Mononuclear cell (primary cell): Measurements from ENCODE around the gene STARD13. TPM values are rescaled to one million over a fixed set of nuclear protein-coding genes. Genes with fewer than 3 reads are reported as not detected.

Experiments used
- H3K27me3 ChIP-seq: 2 replicates; pipeline ENCODE4 v1.6.0; 2011; ENCODE audit warnings: low read length, control low read depth; ENCODE audit not compliant: insufficient read depth
- H3K4me1 ChIP-seq: 2 replicates; pipeline ENCODE4 v1.5.1; 2011; ENCODE audit warnings: mild to moderate bottlenecking, low read length, control low read depth; ENCODE audit not compliant: insufficient read depth
- H3K4me3 ChIP-seq: 2 replicates; pipeline ENCODE4 v1.5.1; 2011; ENCODE audit warnings: mild to moderate bottlenecking, low read length, moderate library complexity
- H3K9me3 ChIP-seq: 2 replicates; pipeline ENCODE4 v1.5.1; 2011; ENCODE audit warnings: low read depth, mild to moderate bottlenecking, control low read depth, low read length
- total RNA-seq: library from RNA; depleted of rRNA; stranded (reverse); fragments of >200 nt; gene quantifications from one replicate; pipeline ENCODE4 v1.2.3, GENCODE V29; 2012

Gene STARD13
- total RNA-seq, 1 donor = 0.84 TPM

DNA sequence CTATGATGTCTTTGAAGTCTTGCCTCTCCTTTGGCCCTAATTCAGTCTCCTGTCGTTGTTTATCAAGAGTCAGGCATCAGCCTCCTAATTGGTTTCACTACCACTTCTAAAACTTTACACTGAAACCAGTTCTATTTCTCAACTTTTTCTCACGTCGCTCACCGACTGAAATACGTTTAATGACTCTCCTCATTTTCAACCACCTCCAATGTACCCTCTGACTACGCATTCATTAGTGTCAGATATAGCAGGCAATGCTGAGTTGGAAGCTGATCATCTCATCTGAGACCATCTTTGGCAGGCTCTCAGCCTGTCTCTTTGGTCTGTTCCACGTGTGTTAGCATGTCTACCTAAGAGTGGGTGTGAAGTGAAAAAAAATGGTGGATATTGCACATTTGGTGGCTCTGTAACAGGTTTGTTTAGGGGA, 141.2 kb downstream of the STARD13 start:
- Histone ChIP-seq H3K27me3 (no peaks in the 10 kb centered on the region), H3K9me3 (no peaks in the 10 kb centered on the region), H3K4me3 (no peak overlapping the region), H3K4me1 (no peaks in the 10 kb centered on the region)

DNA sequence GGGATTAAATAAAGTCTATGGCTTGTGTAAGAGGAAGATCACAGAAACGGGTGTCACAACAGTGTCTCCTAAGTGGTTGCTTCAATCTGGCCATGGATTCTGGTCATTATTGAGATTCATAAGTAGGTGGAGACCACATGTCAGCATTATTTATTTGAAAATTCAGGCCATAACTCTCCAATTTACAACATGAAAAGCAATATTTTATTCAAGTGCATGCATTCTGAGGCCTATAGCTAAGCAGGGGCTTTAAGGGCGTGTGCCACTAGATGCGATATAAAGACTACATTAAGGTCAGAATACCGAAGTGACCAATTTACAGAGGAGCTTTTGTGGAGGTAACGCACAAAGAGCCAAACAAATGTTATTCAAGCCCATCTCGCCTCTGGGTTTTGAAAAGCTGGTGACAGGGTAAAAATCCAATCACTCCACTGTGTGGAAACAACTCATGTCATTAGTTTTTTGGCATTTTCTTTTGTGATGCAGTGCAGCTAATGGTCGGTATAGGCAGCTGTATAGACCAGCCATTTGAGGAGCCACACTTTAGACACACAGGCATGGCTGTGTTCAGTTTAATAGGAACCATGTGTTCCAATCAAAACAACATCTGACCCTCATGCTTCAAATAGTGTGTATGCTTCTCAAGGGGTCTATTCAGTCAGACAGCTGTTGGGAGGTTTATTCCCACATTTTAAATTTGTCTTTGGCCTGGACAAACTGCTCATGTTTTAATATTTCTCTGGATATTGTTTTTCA, 145.6 kb downstream of the STARD13 start:
- Histone ChIP-seq H3K27me3 (no peaks in the 10 kb centered on the region), H3K9me3 (no peaks in the 10 kb centered on the region)

DNA sequence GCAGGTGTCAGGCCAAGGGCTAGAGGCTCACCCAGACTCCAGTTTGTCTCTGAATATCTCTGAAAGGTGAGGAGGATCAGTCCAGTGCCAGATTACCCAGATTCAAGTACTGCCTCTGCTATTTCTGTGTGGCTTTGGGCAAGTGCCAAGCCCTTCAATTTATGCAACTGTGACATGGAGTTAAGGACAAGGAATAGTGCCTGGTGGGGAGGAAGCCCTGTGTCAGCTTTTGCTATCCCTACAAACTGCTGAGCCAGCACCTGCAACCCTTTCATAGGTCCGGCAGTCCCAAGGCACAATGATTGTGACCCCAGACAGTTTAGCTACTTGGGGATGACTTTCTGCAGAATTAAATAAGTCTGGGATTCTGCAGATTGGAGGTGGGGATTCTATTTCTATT, 146.4 kb downstream of the STARD13 start:
- Histone ChIP-seq H3K9me3 (no peaks in the 10 kb centered on the region), H3K27me3 (no peaks in the 10 kb centered on the region), H3K4me1 (no peaks in the 10 kb centered on the region), H3K4me3 (no peak overlapping the region)

More for the DNA sequence above, 145.6 kb downstream of the STARD13 start:
- no peak overlapping the region for H3K4me3 ChIP-seq
- no peaks in the 10 kb centered on the region for H3K4me1 ChIP-seq

- no peaks in the 10 kb centered on the region for H3K27me3 ChIP-seq
- H3K4me3 ChIP-seq = no peak overlapping the region
- no peaks in the 10 kb centered on the region for H3K9me3 ChIP-seq
- H3K4me1 ChIP-seq = no peaks in the 10 kb centered on the region
Observed at GRCh38 chr13:33138441-33138840, 147.1 kb downstream of the STARD13 start.

- Histone ChIP-seq H3K4me3 (no peak overlapping the region), H3K4me1 (no peaks in the 10 kb centered on the region), H3K9me3 (no peaks in the 10 kb centered on the region), H3K27me3 (no peaks in the 10 kb centered on the region)
Observed at GRCh38 chr13:33137721-33138120, 147.8 kb downstream of the STARD13 start.

DNA sequence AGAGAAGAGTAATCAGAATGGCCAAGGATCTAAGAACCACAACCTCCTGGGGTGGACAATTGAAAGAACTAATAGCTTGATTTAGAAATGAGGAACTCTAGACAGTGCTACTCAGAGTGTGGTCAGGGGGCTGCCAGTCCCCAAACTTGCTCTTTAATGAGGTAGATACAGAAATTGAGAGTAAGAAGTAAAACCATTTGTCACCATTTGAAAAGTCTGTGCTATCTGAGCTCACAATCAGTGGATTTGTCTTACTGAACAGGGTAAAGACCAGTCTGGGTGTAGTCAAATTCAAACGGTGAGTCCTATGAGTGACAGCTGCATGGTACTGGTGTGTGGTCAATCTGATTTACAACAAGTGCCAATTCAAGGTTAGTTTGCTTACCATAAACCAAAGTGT, 150.5 kb downstream of the STARD13 start:
- no peaks in the 10 kb centered on the region for H3K27me3 ChIP-seq
- no peaks in the 10 kb centered on the region for H3K4me1 ChIP-seq
- H3K4me3 ChIP-seq = no peak overlapping the region
- H3K9me3 ChIP-seq = no peaks in the 10 kb centered on the region

- H3K27me3 ChIP-seq = no peaks in the 10 kb centered on the region
- H3K9me3 ChIP-seq = no peaks in the 10 kb centered on the region
- no peak overlapping the region for H3K4me3 ChIP-seq
- no peaks in the 10 kb centered on the region for H3K4me1 ChIP-seq
Observed at GRCh38 chr13:33134213-33134612, 151.3 kb downstream of the STARD13 start.

- Histone ChIP-seq H3K4me3 (no peak overlapping the region), H3K9me3 (no peaks in the 10 kb centered on the region), H3K4me1 (no peaks in the 10 kb centered on the region), H3K27me3 (no peaks in the 10 kb centered on the region)
Observed at GRCh38 chr13:33132644-33133440, 152.7 kb downstream of the STARD13 start.

- no peaks in the 10 kb centered on the region for H3K4me1 ChIP-seq
- no peaks in the 10 kb centered on the region for H3K27me3 ChIP-seq
- H3K4me3 ChIP-seq = no peak overlapping the region
- no peaks in the 10 kb centered on the region for H3K9me3 ChIP-seq
Observed at GRCh38 chr13:33129886-33130285, 155.7 kb downstream of the STARD13 start.

DNA sequence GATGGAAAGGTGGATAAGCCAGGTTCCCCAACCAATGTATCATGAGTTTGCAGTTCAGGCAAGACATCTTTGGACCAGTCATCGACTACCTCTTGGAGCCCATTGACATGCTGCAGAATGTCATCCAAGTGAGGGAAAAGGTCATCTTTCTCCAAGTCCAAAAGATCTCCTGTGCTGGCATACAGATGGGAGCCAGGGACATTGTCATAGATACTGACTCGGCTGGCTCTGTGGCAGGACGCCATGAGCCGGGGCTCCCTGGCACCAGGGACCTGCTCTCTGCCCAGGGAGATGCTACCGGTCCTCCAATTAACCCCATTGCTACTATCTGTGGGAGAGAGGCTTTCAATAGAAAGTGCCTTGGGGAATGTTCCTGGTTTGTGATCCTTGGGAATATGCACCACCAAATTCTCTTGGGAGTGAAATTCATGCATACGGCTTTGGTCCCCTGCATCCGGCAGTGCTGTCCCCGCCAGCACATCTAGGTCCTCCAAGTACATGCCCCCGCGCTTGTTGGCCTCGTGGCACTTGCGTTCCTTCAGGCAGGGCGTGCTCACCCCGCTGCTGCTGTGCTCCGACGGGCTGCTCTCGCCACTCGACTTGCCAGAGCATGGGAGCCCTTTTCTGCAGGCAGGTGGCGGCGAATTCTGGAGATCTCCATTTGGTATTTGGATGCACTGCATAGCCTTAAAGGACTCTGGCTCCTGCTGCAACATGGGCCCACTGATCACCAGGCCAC, 156.3 kb downstream of the STARD13 start:
- H3K27me3 ChIP-seq = no peaks in the 10 kb centered on the region
- H3K9me3 ChIP-seq = no peaks in the 10 kb centered on the region
- peaks cover under 1% of the 10 kb centered on the region for H3K4me1 ChIP-seq
- no peak overlapping the region for H3K4me3 ChIP-seq

- Histone ChIP-seq H3K4me3 (no peak overlapping the region), H3K9me3 (no peaks in the 10 kb centered on the region), H3K4me1 (peaks cover 11% of the 10 kb centered on the region), H3K27me3 (no peaks in the 10 kb centered on the region)
Observed at GRCh38 chr13:33128134-33128533, 157.4 kb downstream of the STARD13 start.

DNA sequence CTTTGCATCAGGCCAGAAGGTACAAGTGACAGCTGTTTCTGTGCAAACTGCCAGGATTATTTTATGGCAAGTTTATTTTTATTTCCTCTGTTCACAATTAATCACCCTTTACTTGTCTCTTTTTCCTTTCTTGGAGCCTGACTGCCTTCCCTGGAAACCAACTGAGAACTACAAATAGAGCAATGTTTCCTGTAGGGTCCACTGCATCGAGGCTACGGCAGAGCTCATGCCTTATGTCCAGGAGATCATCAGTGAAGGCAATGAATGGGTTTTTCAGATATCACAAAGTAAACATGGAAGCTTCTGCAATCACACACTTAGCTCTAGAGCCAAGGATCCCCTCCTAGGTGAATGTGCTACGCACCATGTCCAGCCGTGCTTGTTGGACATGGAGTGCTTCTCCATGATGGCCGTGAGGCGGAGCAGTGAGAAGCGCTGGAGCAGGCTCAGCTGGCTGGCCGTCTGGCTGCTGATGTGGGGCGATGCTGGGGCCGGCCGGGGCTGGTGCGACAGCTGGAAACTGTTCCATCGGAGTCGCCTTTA, 158.5 kb downstream of the STARD13 start:
- no peaks in the 10 kb centered on the region for H3K9me3 ChIP-seq
- H3K27me3 ChIP-seq = no peaks in the 10 kb centered on the region
- H3K4me1 ChIP-seq = peaks cover 20% of the 10 kb centered on the region
- H3K4me3 ChIP-seq = no peak overlapping the region

- Histone ChIP-seq H3K9me3 (no peaks in the 10 kb centered on the region), H3K4me1 (peaks cover 20% of the 10 kb centered on the region), H3K27me3 (no peaks in the 10 kb centered on the region), H3K4me3 (no peak overlapping the region)
Observed at GRCh38 chr13:33125821-33126570, 159.6 kb downstream of the STARD13 start.

- H3K4me3 ChIP-seq = no peak overlapping the region
- peaks cover 20% of the 10 kb centered on the region for H3K4me1 ChIP-seq
- H3K27me3 ChIP-seq = no peaks in the 10 kb centered on the region
- no peaks in the 10 kb centered on the region for H3K9me3 ChIP-seq
Observed at GRCh38 chr13:33123066-33123859, 162.3 kb downstream of the STARD13 start.
